22Rv1 (cell line): ENCODE data around the gene ATP1A1.

Experiments
- ZFX ChIP-seq: fragments of 450-650 bp; IDR thresholded peaks from 2 replicates; pipeline ENCODE4 v1.6.1; 2017; ENCODE audit warnings: antibody characterized with exemption, borderline replicate concordance
- TF ChIP-seq, protein P1 (sequence below): fragments of 450-650 bp; IDR thresholded peaks from 2 replicates; pipeline ENCODE4 v1.5.1; 2017; ENCODE audit warnings: mild to moderate bottlenecking

DNA sequence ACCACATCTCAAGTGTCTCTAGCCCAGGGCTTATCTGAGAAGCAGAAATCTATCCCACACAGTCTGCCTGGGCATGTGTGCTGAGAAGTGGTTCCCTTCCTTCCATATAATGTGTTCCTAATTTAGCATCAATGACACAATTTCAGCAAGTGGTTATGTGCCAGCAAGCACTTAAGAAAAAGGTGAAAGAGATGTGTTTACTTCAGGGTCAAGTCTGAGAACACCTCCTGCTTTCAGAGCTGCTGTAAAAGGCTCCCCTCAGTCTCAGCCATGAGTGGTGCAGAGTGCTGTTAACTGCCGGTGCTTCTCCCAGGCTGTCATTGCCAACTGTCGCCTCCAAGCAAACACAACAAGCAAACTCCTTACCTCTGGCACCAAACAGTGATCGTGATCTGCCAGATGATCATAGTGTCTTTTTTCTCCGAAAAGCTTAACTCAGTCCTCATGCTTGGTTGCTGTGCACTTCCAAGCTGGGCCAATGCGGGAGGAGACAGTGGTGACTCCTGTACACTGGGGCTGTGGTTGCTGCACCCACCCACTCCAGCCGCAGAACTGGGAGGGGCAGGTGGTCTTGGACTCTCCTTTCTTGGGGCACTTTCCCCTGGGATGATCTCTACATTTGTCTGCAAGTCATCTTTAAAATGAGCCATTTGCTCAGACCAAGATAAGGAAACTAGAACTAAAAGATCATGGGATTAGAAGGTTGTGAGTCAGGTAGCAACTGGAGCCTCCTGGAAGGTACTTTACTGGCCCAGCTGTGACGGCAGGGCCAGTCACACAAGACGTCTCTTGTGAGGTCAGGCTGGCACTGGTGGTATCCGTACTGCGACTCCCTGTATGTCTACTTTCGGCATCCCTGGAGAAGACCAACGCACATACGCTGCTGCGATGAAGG is 32.4 kb downstream of the ATP1A1 start:
- TF ChIP-seq, protein P1, sequence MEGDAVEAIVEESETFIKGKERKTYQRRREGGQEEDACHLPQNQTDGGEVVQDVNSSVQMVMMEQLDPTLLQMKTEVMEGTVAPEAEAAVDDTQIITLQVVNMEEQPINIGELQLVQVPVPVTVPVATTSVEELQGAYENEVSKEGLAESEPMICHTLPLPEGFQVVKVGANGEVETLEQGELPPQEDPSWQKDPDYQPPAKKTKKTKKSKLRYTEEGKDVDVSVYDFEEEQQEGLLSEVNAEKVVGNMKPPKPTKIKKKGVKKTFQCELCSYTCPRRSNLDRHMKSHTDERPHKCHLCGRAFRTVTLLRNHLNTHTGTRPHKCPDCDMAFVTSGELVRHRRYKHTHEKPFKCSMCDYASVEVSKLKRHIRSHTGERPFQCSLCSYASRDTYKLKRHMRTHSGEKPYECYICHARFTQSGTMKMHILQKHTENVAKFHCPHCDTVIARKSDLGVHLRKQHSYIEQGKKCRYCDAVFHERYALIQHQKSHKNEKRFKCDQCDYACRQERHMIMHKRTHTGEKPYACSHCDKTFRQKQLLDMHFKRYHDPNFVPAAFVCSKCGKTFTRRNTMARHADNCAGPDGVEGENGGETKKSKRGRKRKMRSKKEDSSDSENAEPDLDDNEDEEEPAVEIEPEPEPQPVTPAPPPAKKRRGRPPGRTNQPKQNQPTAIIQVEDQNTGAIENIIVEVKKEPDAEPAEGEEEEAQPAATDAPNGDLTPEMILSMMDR, result no peak
- no peak for TF ChIP-seq ZFX
